ENCODE results near the gene ADAP1.

GRCh38 chr7:990352-990932 is 36.0 kb upstream of the ADAP1 start:
- TF ChIP-seq, protein P1, sequence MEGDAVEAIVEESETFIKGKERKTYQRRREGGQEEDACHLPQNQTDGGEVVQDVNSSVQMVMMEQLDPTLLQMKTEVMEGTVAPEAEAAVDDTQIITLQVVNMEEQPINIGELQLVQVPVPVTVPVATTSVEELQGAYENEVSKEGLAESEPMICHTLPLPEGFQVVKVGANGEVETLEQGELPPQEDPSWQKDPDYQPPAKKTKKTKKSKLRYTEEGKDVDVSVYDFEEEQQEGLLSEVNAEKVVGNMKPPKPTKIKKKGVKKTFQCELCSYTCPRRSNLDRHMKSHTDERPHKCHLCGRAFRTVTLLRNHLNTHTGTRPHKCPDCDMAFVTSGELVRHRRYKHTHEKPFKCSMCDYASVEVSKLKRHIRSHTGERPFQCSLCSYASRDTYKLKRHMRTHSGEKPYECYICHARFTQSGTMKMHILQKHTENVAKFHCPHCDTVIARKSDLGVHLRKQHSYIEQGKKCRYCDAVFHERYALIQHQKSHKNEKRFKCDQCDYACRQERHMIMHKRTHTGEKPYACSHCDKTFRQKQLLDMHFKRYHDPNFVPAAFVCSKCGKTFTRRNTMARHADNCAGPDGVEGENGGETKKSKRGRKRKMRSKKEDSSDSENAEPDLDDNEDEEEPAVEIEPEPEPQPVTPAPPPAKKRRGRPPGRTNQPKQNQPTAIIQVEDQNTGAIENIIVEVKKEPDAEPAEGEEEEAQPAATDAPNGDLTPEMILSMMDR (IDR thresholded peaks at IDR 0.05): no peak
- TF ChIP-seq EP300 (IDR thresholded peaks at IDR 0.05): no peak

Measured in gastroesophageal sphincter (tissue), 3 donors.